GM21447 (cell line): ENCODE data around the gene ACVR1.

Experiments
- ATAC-seq: cut with Tn5 transposase; IDR thresholded peaks from one replicate; pipeline ENCODE4 v1.9.1; 2021; ENCODE audit not compliant: unreplicated experiment

Gene ACVR1

DNA sequence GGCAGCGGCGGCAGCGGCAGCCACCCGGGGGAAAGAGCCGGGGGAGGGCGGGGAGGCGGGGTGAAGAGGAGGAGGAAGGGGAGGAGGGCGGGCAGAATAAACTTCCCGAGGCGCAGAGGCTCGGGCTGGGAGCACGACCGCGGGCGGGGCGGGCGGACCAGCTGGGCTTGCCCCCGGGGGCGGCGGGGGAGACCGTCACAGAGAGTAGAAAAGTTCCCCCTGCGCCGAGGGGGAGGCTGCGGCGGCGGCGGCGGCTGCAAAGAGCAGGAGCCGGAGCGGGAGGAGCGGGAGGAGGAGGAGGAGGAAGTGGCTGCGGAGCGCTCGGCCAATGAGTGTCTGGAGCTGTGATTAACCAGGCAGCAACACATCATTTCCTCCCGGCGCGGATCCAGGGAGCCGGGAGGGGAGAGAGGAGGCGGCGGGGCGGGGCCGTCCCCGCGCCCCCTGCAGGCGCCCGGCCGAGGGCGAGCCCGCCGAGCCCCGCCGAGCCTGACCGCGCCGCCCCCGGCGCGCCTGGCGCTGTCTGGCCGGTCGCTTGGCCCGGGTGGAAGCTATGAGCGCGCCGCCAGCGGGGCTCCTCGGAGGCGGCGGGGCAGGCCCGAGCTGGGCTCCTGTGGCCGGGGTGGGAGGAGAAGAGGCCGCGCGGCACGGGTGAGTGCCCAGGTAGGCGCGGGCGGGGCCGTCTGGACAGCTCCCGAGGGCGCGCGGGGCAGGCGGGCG is at the start of gene ACVR1:
Gene ACVR1, minus strand, starts transcription at position 265 of the 720 bp plus-strand sequence. CDS start 76,837 bp downstream, outside the sequence.
- peak; percentile 85 for ATAC-seq

GRCh38 chr2:157925071-157925470 is 48.9 kb upstream of the ACVR1 start:
- no peak for ATAC-seq

DNA sequence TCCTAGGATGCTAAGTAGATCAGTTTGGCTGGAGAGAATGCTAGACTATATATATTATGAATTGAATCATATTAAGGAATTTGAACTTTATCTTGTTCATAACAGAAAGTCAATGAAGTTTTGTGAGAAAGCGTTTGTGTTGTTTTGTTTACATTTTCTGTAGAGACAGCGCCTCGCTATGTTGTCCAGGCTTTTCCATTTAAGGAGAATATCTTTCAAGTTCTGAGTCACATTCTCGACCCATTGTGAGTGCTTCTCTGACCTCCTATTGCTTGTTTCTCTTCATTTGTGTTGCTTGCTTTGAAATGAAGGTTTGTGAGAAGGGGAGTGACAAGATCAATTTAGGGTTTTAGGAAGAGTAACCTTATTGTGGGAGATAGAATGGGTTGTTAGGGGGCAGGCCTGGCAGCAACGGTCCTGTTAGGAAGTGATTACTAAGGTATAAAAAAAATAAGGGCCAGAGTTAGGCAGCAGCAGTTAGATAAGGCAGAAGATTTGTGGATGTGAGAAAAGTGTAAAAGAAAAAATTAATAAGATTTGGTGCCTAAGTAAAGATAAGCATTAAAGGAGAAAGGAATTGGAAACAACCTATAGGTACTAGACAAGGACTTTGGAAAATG is 47.6 kb upstream of the ACVR1 start:
- no peak for ATAC-seq

DNA sequence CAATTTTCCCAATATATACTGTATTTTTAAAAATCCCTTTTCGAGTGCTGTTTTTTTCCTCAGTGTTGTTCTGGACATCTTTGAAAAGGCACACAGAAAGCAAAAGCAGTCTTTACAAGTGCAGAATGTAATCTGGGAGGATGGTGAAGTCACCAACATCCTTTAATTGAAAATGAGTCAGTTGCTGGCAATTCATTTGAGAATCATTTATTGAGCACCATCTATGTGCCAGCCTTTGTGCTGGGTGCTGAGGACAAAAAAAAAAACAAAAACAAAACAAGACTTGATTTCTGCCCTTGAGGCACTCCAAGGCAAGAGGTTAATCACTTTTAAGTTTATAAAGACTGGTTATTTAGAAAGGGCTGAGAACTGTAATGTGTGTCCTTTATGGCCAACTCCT is 46.7 kb upstream of the ACVR1 start:
- ATAC-seq: no peak

DNA sequence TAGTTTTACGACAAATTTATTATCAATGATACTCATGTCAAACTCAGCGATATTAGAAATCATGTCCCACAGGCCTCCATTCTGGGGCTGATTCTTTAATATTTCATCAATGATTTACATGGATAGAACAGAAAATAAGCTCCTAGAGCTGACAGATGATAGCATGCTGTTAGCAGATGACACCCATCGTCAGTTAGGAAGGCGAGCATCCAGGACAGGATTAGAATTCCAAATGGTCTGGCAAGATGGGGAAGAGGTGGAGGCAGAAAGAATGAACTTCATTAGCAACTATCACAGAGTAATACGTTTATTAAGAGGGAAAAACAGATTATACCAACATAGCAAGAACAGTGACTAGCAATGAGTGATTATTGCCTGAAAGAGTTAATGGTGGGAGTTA is 46.2 kb upstream of the ACVR1 start:
- no peak for ATAC-seq

- no peak for ATAC-seq
These were observed 44.6 kb upstream of the ACVR1 start for GRCh38 chr2:157920736-157921135.

DNA sequence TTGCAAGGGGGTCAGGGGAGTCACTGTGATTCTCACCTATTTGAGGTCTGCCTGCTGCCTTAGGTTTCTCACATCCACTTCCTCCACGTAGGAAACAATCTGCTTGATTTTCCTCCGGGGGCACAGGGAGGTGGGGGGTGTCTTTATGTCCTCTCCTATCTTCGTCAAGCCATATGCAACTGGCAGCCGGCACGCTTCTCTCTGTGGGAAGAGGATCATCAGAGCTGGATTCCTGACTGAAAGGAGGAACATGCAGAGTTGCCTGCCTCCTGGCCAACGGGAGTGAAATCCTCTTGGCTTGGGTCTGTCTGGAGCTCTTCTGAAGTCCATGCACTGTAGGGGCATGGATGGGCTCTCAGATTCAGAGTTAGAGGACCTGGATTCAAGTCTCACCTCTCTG is 43.1 kb upstream of the ACVR1 start:
- no peak for ATAC-seq

GRCh38 chr2:157918319-157918718 is 42.2 kb upstream of the ACVR1 start:
- ATAC-seq: no peak

DNA sequence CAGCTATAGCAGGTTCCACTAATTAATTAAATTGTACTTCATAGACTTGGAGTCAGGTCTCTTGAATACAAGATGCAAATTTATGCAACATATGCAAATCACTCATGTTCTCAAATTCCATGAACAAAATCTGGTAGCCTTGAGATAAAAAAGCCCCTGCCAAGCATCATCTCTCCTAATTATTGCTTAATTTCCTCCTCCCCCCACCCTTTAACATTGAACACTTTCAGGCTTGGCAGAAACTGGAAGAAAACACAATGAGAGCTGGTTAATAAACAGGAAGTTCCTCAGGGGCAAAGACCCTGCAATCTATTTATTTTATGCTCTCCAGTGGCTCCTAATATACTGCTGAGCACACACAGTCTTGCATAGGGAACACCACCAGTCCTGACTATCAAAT is 35.6 kb upstream of the ACVR1 start:
- no peak for ATAC-seq

- ATAC-seq: no peak
These were observed 35.1 kb upstream of the ACVR1 start for GRCh38 chr2:157911246-157911645.

DNA sequence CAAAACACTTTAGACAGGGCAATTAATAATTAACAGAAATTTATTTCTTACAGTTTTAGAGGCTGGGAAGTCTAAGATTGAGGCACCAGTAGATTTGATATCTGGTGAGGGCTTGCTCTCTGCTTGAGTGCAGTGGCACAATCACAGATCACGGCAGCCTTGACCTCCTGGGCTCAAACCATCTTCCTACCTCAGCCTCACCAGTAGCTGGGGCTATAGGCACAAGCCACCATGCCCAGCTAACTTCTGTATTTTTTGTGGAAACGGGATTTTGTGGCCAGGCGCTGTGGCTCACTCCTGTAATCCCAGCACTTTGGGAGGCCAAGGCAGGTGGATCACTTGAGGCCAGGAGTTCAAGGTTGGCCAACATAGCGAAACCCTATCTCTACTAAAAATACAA is 29.0 kb upstream of the ACVR1 start:
- no peak for ATAC-seq

DNA sequence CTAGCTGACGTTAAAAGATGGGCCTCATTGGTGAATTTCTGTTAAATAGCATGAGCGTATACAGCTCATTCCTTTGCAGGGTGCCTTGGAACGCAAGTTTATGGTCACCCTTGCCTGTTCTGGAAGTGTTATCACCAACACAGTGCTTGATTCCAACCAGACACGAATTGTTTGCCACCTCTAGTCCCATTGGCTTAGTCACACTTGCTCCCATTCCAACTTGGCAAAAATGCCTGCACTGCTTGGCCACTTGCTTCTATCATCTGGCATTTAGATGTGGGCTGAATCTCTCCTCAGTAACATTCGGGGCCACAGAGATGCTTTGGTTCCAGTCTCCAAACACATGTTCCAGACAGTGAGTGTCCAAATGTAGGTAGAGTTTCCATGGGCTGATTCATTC is 27.5 kb upstream of the ACVR1 start:
- no peak for ATAC-seq

GRCh38 chr2:157903151-157903550 is 27.0 kb upstream of the ACVR1 start:
- no peak for ATAC-seq

- no peak for ATAC-seq
These were observed 26.6 kb upstream of the ACVR1 start for GRCh38 chr2:157902692-157903091.

DNA sequence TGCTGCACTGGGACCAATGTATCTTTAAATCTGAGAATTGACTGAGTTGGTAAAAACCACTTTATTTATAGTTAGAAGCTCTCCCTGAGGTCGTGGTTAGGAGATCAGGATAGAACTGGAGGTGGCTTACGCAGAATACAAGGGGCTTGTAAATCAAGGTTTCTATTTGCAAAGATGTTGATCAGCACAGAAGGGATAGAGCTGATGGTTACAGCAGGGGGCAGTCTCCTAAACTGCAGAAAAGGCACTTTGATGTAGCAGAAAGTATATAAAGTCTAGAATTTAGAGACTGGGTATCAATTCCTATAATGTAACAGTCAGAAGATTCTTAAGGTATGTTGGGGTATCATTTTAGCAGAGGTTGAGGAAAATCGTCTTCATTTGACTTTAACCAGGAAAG is 25.2 kb upstream of the ACVR1 start:
- no peak for ATAC-seq

DNA sequence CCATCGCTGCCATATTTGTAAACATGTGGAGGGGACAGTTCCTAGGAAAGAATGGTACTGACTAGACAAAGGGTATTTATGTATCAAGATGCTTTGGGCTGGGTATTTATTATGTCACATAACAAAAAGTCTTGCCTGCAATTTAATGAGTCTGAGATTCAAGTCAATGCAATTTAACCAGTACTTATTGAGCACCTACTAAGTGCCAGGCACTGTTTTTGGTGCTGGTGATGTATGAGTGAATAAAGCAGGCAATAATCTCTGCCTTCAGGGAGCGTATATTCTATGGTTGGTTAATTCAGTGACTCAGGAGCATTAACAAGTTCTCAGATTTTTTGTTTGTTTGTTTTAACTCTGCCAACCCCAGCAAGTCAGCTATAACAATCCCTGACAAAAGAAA is 24.6 kb upstream of the ACVR1 start:
- no peak for ATAC-seq

DNA sequence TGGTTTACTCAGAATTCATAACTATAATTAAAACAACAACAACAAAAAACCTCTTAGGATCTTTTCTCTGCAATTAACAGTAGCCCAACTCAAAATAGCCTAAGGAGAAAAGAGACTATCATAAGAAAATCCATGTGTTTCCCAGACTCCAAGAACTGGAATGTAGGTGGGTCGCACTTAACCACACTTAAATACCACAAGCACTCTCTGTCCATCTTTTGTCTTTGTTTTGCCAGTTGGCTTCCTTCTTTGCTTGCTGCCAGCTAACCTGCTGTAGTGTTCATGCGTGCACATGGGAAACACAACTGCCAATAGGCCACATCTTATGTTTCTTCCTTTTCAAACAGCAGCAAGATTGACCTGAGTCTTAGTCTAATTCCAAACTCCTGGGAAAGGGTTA is 24.1 kb upstream of the ACVR1 start:
- ATAC-seq: no peak

GRCh38 chr2:157899125-157899839 is 23.2 kb upstream of the ACVR1 start:
- peak; percentile 78 for ATAC-seq

DNA sequence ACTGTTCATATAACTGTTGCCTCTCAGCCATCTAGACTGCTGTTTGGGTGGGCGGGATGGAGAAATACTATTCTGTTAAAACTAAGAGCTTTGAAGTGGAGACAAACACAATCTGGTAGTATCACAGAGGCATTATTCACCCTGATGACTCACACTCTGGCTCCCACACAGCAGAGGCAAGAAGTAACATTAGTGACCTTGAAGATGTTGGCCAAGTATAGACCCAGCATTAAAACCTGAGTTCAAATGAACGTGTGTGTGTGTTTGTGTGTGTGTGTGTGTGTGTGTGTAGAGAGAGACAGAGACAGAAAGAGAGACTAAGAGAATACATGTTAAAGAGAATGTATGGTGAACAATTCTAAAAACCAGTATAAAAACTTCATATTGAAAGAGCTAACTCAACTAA is 22.5 kb upstream of the ACVR1 start:
- ATAC-seq: no peak

DNA sequence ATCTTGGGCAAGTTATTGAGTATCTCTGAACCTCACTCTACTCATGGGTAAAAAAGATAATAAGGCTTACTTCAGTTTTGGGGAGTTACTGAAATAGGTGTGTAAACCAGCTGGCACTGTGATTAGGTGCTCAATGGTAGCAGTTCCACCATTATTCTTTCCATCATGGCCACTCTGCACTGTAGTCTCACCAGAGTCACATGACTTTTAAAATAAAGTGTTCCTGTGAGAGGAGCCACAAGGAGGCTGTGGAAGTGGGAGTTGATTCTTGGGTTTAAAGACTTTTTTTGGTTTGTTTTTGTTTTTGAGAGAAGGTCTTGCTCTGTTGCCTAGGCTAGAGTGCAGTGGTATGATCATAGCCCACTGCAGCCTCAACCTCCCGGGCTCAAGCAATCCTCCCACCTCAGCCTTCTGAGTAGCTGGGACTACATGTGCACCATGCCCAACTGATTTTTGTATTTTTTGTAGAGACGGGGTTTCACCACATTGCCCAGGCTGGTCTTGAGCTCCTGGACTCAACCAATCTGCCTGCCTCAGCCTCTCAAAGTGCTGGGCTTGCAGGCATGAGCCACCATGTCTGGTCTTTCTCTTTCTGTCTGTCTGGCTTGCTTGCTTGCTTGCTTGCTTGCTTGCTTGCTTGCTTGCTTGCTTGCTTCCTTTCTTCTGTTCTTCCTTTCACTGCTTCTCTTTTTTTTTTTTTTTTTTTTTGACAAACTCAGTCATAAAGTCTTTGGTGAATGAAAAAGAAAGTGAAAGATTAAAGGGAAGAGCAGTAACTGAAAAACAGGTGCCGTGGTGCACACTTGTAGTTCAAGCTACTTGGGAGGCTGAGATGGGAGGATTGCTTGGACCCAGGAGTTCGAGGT is 21.2 kb upstream of the ACVR1 start:
- peak; percentile 47 for ATAC-seq

DNA sequence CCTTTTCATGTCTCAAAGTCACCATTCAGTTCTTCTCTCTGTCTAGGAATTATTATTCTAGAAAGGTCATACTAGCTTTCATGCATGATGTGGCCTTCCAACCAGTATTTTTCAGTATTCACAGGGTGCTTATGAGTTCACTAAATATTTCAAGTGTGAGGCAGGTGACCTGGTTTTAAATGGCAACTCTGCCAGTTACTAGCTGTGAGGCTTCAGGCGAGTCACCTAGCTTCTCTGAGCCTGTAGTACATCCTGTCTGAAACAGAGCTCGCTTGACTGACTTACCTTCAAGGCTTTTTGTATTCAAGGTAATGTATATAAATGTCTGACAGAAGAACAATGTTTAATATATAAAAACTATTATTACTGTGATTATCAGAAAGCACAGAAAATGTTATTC is 19.4 kb upstream of the ACVR1 start:
- ATAC-seq: no peak
